AG08396 (cell line): ENCODE results near the gene SEPTIN10.
"Not testable (repeated sequence)": the region's sequence is repeated elsewhere in the genome, so short reads cannot be mapped to it uniquely, and the experiment has no call there.

Source experiments
- DNase-seq: peaks from one replicate; pipeline ENCODE4 v3.0.0; 2012; ENCODE audit warnings: low spot score, mixed read lengths

The SEPTIN10 gene

DNA sequence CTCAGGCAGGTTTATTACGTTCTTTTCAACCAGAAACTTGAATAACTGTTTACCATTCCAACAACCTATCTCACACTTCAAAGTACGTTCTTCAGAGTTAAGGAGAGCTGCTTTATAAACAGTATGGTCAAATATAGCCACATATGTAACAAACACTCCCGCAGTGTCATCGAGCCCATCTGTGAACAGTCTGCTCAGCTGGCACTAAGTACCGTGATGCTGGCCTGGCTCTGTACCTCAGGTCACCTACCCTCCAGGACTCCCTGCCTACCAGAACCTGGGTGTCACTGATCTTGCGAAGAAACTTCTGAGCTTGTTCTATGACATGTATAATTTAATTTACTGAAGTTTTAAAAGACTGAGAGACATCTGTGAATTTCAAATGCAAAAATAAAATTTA is 71.4 kb downstream of the SEPTIN10 start:
- DNase-seq: no peak

GRCh38 chr2:109538546-109538945 is 75.2 kb downstream of the SEPTIN10 start:
- DNase-seq: no peak

DNA sequence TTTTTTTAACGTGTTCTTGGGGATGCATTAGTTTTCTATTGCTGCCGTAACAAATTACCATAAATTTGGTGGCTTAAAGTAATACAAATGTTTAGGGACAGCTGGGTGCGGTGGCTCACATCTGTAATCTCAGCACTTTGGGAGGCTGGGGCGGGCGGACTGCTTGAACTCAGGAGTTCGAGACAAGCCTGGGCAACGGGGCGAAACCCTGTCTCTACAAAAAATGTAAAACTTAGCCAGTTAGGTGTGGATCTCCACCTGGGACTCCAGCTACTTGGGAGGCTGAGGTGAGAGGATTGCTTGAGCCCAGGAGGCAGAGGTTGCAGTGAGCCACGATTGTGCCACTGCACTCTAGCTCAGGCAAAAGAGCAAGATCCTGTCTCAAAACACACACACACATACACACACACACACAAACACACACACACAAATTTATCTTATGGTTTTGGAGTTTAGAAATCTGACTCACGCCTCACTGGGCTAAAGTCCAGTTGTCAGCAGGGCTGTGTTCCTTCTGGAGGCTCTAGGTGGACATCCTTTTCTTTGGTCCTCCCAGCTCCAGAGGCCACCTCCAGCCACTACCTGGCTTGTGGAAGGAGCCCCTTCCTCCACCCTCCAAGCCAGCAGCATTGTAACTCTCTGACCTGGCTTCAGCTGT is 76.1 kb downstream of the SEPTIN10 start:
- DNase-seq: no peak

- DNase-seq: not testable (repeated sequence)
Measured at GRCh38 chr2:109536556-109536955, 77.2 kb downstream of the SEPTIN10 start.

GRCh38 chr2:109535217-109535946 is 78.4 kb downstream of the SEPTIN10 start:
- no peak for DNase-seq

- no peak for DNase-seq
Measured at GRCh38 chr2:109533823-109534222, 79.9 kb downstream of the SEPTIN10 start.

- no peak for DNase-seq
Measured at GRCh38 chr2:109532728-109533076, 81.1 kb downstream of the SEPTIN10 start.

DNA sequence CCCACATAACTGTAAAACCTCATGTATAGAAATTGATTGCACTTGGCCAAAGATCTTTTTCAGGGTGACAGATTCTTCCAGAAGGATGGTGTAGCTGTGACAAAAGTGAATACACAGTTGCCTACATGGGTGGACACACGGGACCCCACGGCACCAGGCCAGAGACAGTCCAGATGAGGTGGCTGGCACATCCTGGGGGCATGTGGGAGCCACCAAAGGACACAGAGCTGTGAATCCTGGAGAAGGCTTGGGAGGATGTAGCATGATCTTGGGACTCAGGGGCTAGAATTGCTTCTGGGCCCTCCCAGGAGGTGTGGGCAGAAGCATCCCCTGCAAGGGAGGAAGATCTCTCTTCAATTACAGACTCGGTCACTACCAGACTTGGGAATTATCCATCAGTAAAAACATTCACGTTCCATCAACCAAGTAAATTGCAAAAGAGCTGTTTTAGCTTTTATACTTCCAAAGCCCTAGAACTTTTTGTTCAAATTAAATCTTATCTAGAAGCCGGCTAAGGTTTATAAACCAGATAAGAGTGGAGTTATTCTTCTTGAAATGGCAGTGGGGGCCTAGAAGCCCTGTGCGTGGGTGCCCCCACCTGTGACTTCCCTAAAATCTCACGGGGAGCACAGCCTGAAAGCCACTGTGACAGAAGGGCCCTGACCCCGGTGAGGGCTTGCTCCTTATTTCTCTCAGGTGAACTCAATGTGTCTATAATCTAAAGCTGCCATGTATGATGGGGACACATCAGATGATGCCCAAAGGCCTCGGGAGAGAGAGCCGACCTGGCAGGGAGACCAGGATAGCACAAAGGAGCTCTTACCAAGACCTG is 81.7 kb downstream of the SEPTIN10 start:
- DNase-seq: no peak

- no peak for DNase-seq
Measured at GRCh38 chr2:109531221-109531620, 82.5 kb downstream of the SEPTIN10 start.

DNA sequence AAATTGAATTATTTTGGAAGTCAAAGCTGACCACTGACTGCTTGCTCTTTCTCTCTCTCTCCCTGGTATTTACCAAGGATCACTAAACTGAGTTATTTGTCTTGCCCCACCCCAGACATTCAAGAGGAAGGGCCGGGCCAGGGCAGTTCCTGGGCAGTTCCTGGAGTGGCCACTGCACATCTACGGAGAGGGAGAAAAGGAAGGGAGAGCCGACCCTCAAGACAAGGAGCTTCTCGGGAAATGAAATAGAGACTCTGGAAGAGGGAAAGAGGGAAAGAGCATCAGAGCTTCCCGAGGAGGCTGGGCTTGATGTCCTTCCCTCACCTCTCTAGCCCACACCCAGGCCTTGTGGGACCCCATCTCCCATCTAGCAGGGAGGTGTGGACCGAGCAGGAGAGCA is 83.1 kb downstream of the SEPTIN10 start:
- no peak for DNase-seq

- no peak for DNase-seq
Measured at GRCh38 chr2:109529532-109530449, 84.0 kb downstream of the SEPTIN10 start.

GRCh38 chr2:109528811-109529501 is 84.8 kb downstream of the SEPTIN10 start:
- DNase-seq: no peak

DNA sequence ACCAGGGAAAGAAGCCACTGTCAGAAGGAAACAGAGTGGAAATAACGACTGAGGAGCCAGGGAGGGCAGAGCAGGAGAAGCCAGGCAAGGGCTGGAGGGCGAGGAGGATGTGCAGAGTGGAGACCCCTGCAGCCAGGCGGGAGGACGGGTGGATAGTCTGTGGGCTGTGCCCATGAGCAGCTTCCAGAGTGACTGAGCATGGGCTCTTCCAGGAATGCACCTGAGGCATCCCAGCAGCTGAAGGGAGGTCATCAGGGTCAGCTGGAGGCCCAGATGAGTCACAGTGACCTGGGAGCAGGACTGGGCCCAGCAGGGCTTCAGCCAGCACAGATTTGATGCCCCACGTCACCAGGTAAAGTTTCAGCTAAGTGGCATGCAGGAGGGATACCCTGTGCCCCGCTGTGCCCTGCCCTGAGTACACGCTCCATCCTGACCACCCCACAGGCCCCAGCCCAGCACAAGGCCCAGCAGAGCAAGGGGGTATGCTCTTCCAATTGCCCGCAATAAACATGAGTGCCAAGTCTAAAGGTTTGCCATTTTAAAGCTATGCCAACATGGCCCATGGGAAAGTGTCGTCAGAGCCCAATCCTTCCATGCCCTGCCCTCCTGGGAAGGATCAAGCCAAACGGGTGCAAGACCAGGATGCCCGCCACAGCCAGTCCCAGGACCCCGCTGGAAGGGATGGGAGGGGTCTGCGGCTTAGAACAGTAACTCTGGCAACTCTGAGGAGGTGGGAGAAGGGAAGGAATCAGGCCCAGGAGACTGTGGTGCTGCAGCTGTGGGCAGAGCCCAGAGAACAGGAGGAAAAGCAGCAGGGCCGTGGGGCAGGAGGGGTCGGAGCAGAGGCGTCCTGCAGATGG is 85.7 kb downstream of the SEPTIN10 start:
- no peak for DNase-seq

DNA sequence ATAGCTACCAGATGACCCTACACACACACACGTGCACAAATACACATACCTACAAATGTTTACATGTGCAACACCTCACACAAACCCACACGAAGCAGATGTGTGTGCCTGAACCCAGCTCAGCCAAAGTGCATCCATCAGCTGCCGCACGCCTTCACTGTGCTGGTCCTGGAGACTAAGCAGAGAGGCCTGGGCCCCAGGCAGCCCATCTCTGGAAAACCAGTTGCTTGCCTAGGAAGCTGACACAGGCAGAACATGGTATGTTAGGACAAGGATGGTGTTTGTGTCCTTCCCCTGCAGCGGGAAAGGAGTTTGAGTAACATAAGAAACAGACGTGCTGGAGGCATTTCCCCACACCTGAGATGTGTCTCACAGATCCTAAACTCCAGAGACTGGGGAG is 86.7 kb downstream of the SEPTIN10 start:
- DNase-seq: no peak

DNA sequence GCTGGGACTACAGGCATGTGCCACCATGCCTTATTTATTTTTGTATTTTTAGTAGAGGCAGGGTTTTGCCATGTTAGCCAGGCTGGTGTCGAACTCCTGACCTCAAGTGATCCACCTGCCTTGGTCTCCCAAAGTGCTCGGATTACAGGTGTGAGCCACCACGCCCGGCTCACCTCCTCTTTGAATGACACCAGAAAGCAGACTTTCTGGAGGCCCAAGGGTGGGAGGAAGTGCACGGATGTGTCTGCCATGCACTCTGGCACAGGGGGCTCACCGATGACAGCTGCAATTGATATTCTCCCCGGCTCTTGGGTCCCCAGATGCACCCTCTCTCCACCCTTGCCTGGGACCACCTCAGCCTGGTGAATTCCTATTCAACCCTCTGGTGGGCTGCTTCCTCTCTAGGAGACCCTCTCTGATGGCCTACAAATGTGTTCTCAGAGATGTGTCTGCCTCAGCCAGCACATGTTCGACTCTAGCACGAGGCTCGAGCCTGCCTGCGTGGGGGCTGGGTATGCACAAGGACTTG is 87.3 kb downstream of the SEPTIN10 start:
- no peak for DNase-seq

- DNase-seq: no peak
Measured at GRCh38 chr2:109525836-109526235, 87.9 kb downstream of the SEPTIN10 start.

DNA sequence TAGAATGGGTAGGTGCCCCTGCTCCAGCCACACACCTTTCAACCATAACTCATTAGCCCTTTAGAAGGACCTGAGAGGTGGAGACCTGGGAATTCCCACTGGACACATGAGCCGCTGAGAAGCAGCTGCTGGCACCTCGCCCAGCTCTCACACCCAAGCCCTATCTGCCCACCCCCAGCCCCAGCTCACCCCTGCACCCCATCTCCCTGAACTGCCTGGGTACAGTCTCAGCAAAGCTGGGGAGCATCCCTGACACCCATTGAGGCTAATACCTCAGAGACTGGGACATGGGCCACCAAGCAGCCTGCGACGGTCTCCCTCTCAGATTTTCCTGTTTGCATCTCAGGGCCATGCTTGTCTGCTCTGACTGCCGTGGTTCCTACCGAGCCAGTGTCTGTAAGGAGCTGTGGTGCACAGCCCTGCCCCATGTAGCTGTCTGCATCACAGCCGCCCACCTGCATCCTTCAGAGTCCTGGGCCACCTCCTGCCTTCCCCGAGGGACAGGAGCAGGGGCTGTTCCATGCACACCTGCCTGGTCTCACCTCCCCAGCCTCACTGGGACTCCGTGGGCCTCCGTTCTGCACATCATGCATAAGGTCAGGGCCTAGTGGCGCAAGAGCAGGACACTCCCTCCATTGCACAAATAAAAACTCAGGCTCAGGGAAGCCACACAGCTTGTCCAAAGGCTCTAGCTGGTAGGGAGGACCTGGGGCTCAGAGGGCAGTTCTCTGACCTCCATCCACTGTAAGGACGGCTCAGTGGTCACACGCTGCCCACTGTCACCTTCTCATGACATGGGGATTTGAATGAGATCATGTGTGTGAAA is 90.0 kb downstream of the SEPTIN10 start:
- DNase-seq: no peak

- no peak for DNase-seq
Measured at GRCh38 chr2:109523121-109523520, 90.6 kb downstream of the SEPTIN10 start.

- no peak for DNase-seq
Measured at GRCh38 chr2:109522063-109522374, 91.7 kb downstream of the SEPTIN10 start.
